GM08714 (cell line): ENCODE results near the gene KRTAP12-3.
"Not testable (repeated sequence)": the region's sequence is repeated elsewhere in the genome, so short reads cannot be mapped to it uniquely, and the experiment has no call there.

ENCODE experiments used
- H3K4me3 ChIP-seq: fragments of 200-500 bp; sonication (Bioruptor generic); 2 replicates; pipeline ENCODE4 v1.5.1; 2014; ENCODE audit warnings: mild to moderate bottlenecking, low read length, inconsistent platforms
- ZNF274 ChIP-seq: IDR thresholded peaks from 2 replicates; pipeline ENCODE4 v1.6.1; 2012; ENCODE audit warnings: mild to moderate bottlenecking, low read depth, low read length

KRTAP12-3 gene, protein sequence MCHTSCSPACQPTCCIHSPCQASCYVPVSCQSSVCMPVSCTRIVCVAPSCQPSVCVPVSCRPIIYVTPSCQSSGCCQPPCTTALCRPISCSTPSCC

GRCh38 chr21:44657635-44658540 is at the start of gene KRTAP12-3:
Gene KRTAP12-3 (plus strand): TSS chr21:44657932. CDS start chr21:44657980, 48 bp downstream.
- H3K4me3 ChIP-seq = no peak within 1 kb of the TSS

GRCh38 chr21:44609193-44609592 is 48.5 kb upstream of the KRTAP12-3 start:
- H3K4me3 ChIP-seq = no peak overlapping the region
- no peak for TF ChIP-seq ZNF274

More at GRCh38 chr21:44657635-44658540, at the start of gene KRTAP12-3:
- no peak for TF ChIP-seq ZNF274

DNA sequence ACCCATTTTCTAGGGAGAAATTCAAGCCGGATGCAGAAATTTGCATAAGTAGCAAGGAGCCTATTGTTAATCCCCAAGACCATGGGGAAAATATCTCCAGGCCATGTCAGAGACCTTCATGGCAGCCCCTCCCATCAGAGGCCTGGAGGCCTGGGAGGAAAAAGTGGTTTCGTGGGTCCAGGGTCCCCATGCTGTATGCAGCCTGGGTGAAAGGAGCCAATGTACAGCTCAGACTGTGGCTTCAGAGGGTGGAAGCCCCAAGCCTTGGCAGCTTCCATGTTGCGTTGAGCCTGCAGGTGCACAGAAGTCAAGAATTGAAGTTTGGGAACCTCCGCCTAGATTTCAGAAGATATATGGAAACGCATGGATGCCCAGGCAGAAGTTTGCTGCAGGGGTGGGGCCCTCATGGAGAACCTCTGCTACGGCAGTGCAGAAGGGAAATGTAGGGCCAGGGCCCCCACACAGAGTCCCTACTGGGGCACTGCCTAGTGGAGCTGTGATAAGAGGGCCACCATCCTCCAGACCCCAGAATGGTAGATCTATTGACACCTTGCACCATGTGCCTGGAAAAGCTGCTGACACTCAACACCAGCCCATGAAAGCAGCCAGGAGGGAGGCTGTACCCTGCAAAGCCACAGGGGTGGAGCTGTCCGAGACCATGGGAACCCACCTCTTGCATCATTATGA is 47.4 kb upstream of the KRTAP12-3 start:
- not testable (repeated sequence) for H3K4me3 ChIP-seq

- TF ChIP-seq ZNF274 = no peak
- no peak overlapping the region for H3K4me3 ChIP-seq
Measured at GRCh38 chr21:44611551-44611950, 46.2 kb upstream of the KRTAP12-3 start.

DNA sequence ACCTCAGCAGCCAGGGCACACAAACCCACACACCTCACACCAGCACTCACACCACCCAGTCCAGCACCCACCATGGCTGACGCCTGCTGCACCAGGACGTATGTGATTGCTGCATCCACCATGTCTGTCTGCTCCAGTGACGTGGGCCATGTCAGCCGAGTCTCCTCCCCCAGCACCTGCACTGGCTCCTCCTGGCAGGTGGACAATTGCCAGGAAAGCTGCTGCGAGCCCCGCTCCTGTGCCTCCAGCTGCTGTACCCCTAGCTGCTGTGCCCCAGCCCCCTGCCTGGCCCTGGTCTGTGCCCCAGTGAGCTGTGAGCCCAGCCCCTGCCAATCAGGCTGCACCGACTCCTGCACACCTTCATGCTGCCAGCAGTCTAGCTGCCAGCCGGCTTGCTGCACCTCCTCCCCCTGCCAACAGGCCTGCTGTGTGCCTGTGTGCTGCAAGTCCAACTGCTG is 45.7 kb upstream of the KRTAP12-3 start, which contains the start of gene KRTAP10-8:
KRTAP10-8 (plus strand) TSS at position 51 of the 458 bp plus-strand sequence; CDS start at position 73, 22 bp downstream.
- H3K4me3 ChIP-seq = no peak within 1 kb of the TSS
- no peak for TF ChIP-seq ZNF274

- no peak for TF ChIP-seq ZNF274
- no peak overlapping the region for H3K4me3 ChIP-seq
Measured at GRCh38 chr21:44612669-44613229, 45.0 kb upstream of the KRTAP12-3 start.

DNA sequence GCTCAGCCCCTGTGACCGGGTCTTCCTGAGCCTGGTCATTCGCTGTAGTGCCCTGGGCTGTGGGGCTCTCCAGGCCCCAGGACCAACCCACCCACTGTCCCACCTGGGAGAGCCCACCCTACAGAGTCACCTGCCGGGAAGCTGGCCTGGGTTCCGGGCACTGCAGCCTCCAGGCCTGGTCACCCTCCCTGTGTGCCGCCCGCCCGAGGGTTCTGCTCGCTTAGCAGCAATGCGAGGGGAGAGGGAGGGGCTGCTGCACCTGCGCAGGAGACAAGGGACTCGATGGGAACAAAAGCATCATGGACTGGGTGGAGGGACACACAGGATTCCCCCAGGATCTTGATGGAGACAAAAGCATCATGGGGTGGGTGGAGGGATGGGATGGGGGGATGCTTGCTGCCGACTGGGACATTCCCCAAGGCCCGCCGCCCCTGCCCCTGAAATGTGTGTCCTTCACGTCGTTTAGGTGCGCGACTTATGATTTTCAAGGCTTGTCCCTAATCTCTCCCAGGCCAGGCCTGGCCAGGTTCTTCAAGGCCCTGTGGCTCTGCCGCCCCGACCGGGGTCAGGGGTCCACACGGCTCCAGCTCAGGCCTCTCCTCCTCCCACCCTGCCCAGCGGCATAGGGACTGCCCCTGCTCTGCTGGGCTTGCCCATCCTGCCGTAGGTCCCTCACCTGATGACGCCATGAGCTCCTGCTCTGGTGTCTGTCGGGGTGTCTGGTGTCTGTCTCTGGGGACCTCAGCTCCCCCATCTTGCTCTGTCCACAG is 44.2 kb upstream of the KRTAP12-3 start:
- TF ChIP-seq ZNF274 = no peak
- no peak overlapping the region for H3K4me3 ChIP-seq

DNA sequence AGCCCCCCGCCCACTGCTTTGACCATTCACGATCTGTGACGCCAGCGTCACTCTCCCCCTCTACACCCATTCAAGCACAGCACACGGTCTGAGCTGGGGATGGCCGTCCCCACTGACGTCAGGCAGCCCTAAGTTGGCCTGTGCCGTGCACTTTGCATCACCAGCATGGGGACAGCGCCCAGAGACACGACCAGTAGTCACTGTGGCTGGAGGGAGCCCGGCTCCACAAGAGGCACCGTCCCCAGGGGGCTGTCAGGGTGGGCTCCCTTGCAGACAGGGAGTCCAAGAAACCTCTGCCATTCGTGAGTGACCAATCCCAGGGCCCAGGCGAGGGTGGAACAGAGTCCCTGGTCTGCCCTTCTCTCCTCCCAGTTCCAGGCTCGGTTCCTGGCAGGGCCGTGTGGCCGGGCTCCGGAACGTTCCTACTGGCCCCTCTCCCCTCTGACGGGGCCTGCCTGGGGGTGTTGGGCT is 43.5 kb upstream of the KRTAP12-3 start:
- no peak overlapping the region for H3K4me3 ChIP-seq
- TF ChIP-seq ZNF274 = no peak

DNA sequence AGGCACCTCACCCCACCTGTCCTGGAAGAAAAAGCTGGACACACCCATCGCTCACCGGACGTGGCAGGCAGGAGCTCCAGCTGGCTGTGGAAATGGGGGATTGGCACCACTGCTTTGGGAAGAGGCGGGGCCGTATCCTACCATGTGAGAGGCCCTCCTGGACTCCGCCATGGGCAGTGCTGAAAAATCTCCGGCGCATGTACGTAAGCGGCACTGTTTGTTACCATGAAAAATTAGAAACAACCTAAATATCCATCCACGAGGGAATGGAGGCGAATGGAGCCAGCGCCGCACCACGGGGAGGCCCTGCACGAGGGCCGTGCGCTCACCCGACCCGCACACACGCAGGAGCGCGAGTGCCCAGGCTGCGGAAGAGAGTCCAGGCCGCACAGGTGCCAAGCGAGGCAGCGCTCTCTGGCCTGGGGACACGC is 42.8 kb upstream of the KRTAP12-3 start:
- no peak for TF ChIP-seq ZNF274

GRCh38 chr21:44615466-44615865 is 42.3 kb upstream of the KRTAP12-3 start:
- TF ChIP-seq ZNF274 = no peak
- H3K4me3 ChIP-seq = no peak overlapping the region

More for the DNA sequence above, 42.8 kb upstream of the KRTAP12-3 start:
- no peak overlapping the region for H3K4me3 ChIP-seq

- H3K4me3 ChIP-seq = no peak overlapping the region
- no peak for TF ChIP-seq ZNF274
Measured at GRCh38 chr21:44615911-44616590, 41.7 kb upstream of the KRTAP12-3 start.

DNA sequence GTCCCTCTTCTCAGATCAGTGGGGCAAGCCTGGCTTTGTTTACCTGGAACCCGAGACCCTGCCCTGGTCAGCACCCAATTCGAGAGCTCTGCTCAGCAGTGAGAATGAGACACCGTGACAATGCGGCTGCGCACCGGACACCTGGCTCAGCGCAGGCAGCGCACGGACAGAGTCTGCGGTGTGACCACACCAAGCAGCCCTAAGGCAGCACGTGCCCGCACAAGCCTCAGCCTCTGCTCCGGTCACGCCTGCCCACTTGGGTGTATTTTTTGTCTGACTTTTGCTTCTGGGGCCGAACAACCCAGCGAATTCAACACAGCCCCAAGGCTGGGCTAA is 41.2 kb upstream of the KRTAP12-3 start:
- no peak overlapping the region for H3K4me3 ChIP-seq
- no peak for TF ChIP-seq ZNF274

GRCh38 chr21:44617071-44617501 is 40.6 kb upstream of the KRTAP12-3 start:
- H3K4me3 ChIP-seq = no peak overlapping the region
- no peak for TF ChIP-seq ZNF274
